CD14-positive monocyte (primary cell): ENCODE data around the gene ADK. TPM values are rescaled to one million over a fixed set of nuclear protein-coding genes. Genes with fewer than 3 reads are reported as not detected.

Experiments
- DNase-seq, 3 donors: peaks; one replicate each; pipeline ENCODE4 v3.0.0-alpha.2; 2011 to 2022
- H2AFZ ChIP-seq: 2 replicates; pipeline ENCODE4 v1.6.0; 2012; ENCODE audit warnings: mild to moderate bottlenecking, low read depth, low read length, inconsistent platforms; ENCODE audit not compliant: insufficient read depth, poor library complexity, severe bottlenecking
- H3K27ac ChIP-seq, 2 donors: 1 replicate in 1 of 2; 2 replicates in 1 of 2; pipeline ENCODE4 v1.5.1; 2012 to 2013; ENCODE audit warnings: low read length in 2 of 2, control low read depth in 1 of 2, inconsistent platforms in 1 of 2, low read depth in 1 of 2, mild to moderate bottlenecking in 1 of 2
- H3K27me3 ChIP-seq, 2 donors: one replicate each; pipeline versions ENCODE4 v1.6.0 to v1.6.1; 2011 to 2013; ENCODE audit warnings: low read length in 2 of 2; ENCODE audit not compliant: control insufficient read depth in 2 of 2, insufficient read depth in 2 of 2
- H3K36me3 ChIP-seq, 2 donors: replicated peaks in 1 of 2; 1 replicate in 1 of 2; 2 replicates in 1 of 2; pipeline versions ENCODE4 v1.5.1 to v1.6.1; 2012 to 2013; ENCODE audit warnings: low read length in 2 of 2, control low read depth in 1 of 2, inconsistent platforms in 1 of 2, mild to moderate bottlenecking in 1 of 2; ENCODE audit not compliant: insufficient read depth in 2 of 2, control insufficient read depth in 1 of 2
- H3K4me1 ChIP-seq, 2 donors: 1 replicate in 1 of 2; 2 replicates in 1 of 2; pipeline versions ENCODE4 v1.5.1 to v1.6.1; 2012 to 2013; ENCODE audit warnings: low read length in 2 of 2, control low read depth in 1 of 2, inconsistent platforms in 1 of 2, mild to moderate bottlenecking in 1 of 2, moderate library complexity in 1 of 2; ENCODE audit not compliant: insufficient read depth in 2 of 2, control insufficient read depth in 1 of 2
- H3K4me2 ChIP-seq: replicated peaks from 2 replicates; pipeline ENCODE3; 2012; ENCODE audit warnings: low read length, moderate library complexity, mild to moderate bottlenecking; ENCODE audit not compliant: poor library complexity, severe bottlenecking; ENCODE audit errors: extremely low read depth
- H3K4me3 ChIP-seq, 3 experiments: fragments of 200-600 bp in 1 of 3; sonication (generic) in 1 of 3; replicated peaks in 1 of 3; 1 replicate in 2 of 3; 2 replicates in 1 of 3; pipeline ENCODE4 v1.5.1; 2011 to 2013; ENCODE audit warnings: low read length in 3 of 3, mild to moderate bottlenecking in 3 of 3, control low read depth in 2 of 3, low read depth in 2 of 3, inconsistent platforms in 1 of 3, moderate library complexity in 1 of 3
- H3K79me2 ChIP-seq: 2 replicates; pipeline ENCODE4 v1.6.0; 2012; ENCODE audit warnings: mild to moderate bottlenecking, control low read depth, inconsistent platforms, low read length, moderate library complexity; ENCODE audit not compliant: insufficient read depth
- H3K9ac ChIP-seq: 2 replicates; pipeline ENCODE4 v1.6.0; 2017; ENCODE audit warnings: low read length, mild to moderate bottlenecking; ENCODE audit not compliant: insufficient read depth, poor library complexity, severe bottlenecking
- H3K9me3 ChIP-seq, 2 donors: replicated peaks in 1 of 2; 1 replicate in 1 of 2; 2 replicates in 1 of 2; pipeline versions ENCODE4 v1.5.1 to v1.6.1; 2012 to 2013; ENCODE audit warnings: low read length in 2 of 2, control low read depth in 1 of 2; ENCODE audit not compliant: control insufficient read depth in 1 of 2, insufficient read depth in 1 of 2
- H4K20me1 ChIP-seq: 2 replicates; pipeline ENCODE4 v1.6.0; 2012; ENCODE audit warnings: mild to moderate bottlenecking, low read length, control low read depth, moderate library complexity; ENCODE audit not compliant: insufficient read depth
- H3K27ac Mint-ChIP-seq, 7 donors: one replicate each; pipeline ENCODE4 v1.8.0; 2020; ENCODE audit warnings: mild to moderate bottlenecking in 7 of 7, mixed read lengths in 7 of 7, moderate library complexity in 6 of 7, inconsistent platforms in 2 of 7
- H3K27me3 Mint-ChIP-seq, 3 donors: one replicate each; pipeline ENCODE4 v1.8.0; 2021 to 2022; ENCODE audit warnings: low read depth in 3 of 3, mild to moderate bottlenecking in 3 of 3, mixed read lengths in 3 of 3, moderate library complexity in 3 of 3, inconsistent platforms in 1 of 3
- H3K36me3 Mint-ChIP-seq, 2 donors: one replicate each; pipeline ENCODE4 v1.8.0; 2020; ENCODE audit warnings: mixed read lengths in 2 of 2, inconsistent platforms in 1 of 2, mild to moderate bottlenecking in 1 of 2
- H3K4me1 Mint-ChIP-seq: one replicate; pipeline ENCODE4 v1.8.0; 2020; ENCODE audit warnings: mild to moderate bottlenecking, mixed read lengths
- H3K4me3 Mint-ChIP-seq, 2 donors: one replicate each; pipeline ENCODE4 v1.8.0; 2020; ENCODE audit warnings: mild to moderate bottlenecking in 2 of 2, mixed read lengths in 2 of 2, moderate library complexity in 1 of 2
- H3K9me3 Mint-ChIP-seq, 7 donors: one replicate each; pipeline ENCODE4 v1.8.0; 2020 to 2022; ENCODE audit warnings: mixed read lengths in 7 of 7, mild to moderate bottlenecking in 6 of 7, moderate library complexity in 6 of 7, inconsistent platforms in 2 of 7
- CTCF ChIP-seq: fragments of 200-600 bp; IDR thresholded peaks from one replicate; pipeline ENCODE4 v1.8.0; 2022; ENCODE audit warnings: antibody characterized with exemption, mild to moderate bottlenecking
- WGBS: methylation state at CpG from one replicate; pipeline ENCODE4 v1.1.5; 2013; ENCODE audit warnings: missing lambda C conversion rate; ENCODE audit not compliant: insufficient coverage; 5-methylcytosine and 5-hydroxymethylcytosine counted together
- intact Hi-C, 2 donors: fragments of 100-400 bp; cut with micrococcal nuclease; formaldehyde crosslinking; loops; one replicate each; pipeline versions ENCODE4 v1.15.0 to v1.15.1; 2023
- polyA plus RNA-seq, 3 donors: library from polyadenylated mRNA; depleted of rRNA in 1 of 3; unstranded in 2 of 3; stranded (reverse) in 1 of 3; fragments of 300-500 nt in 2 of 3; fragments of >200 nt in 1 of 3; fragmentation: Illumina TruSeq in 2 of 3; gene quantifications; 1 replicate in 2 of 3; 2 replicates in 1 of 3; pipeline ENCODE4 v1.2.3, GENCODE V29; 2012 to 2021

The ADK gene
- polyA plus RNA-seq, 3 donors: 6.4 to 38.2 (median 35.7) TPM

GRCh38 chr10:74600170-74600569, 449.1 kb downstream of the ADK start:
- H3K4me2 ChIP-seq: no peak overlapping the region
- H3K9me3 Mint-ChIP-seq: peaks cover 0 to 14% (median 3%) of the 10 kb centered on the region in 7 donors
- no peaks in the 10 kb centered on the region for H3K4me1 Mint-ChIP-seq
- TF ChIP-seq CTCF: no peak
- H4K20me1 ChIP-seq: no peaks in the 10 kb centered on the region
- intact Hi-C loops: no loop called here
- H3K4me1 ChIP-seq: no peaks in the 10 kb centered on the region
- no peak overlapping the region for H3K9ac ChIP-seq
- no peak overlapping the region for H3K27ac ChIP-seq
- H3K36me3 ChIP-seq: peaks cover 0 to 5% of the 10 kb centered on the region in 2 donors
- peaks cover 29 to 32% of the 10 kb centered on the region in 2 donors for H3K36me3 Mint-ChIP-seq
- no CpG with 5 or more reads among the region's 2 CpGs for WGBS
- H3K9me3 ChIP-seq: no peaks in the 10 kb centered on the region
- no peak overlapping the region for H3K4me3 Mint-ChIP-seq
- H2AFZ ChIP-seq: no peak overlapping the region
- H3K79me2 ChIP-seq: no peaks in the 10 kb centered on the region
- H3K4me3 ChIP-seq: no peak overlapping the region
- DNase-seq: no peak
- peaks cover 0 to 3% (median 0%) of the 10 kb centered on the region in 3 donors for H3K27me3 Mint-ChIP-seq
- H3K27me3 ChIP-seq: no peaks in the 10 kb centered on the region
- H3K27ac Mint-ChIP-seq: no peak overlapping the region

- no peak overlapping the region for H3K27ac Mint-ChIP-seq
- intact Hi-C loops: no loop called here
Observed at GRCh38 chr10:74602576-74602975, 451.6 kb downstream of the ADK start.

More at GRCh38 chr10:74602576-74602975, 451.6 kb downstream of the ADK start:
- Histone ChIP-seq H3K9me3 (no peaks in the 10 kb centered on the region), H3K27me3 (no peaks in the 10 kb centered on the region), H3K27ac (no peak overlapping the region), H4K20me1 (no peaks in the 10 kb centered on the region), H2AFZ (no peak overlapping the region), H3K4me3 (no peak overlapping the region), H3K4me1 (no peaks in the 10 kb centered on the region), H3K4me2 (no peak overlapping the region), H3K79me2 (no peaks in the 10 kb centered on the region), H3K9ac (no peak overlapping the region), H3K36me3 (peaks cover 0 to 5% of the 10 kb centered on the region in 2 donors)
- no peak for DNase-seq
- peaks cover 27 to 32% of the 10 kb centered on the region in 2 donors for H3K36me3 Mint-ChIP-seq
- peaks cover 0 to 14% (median 6%) of the 10 kb centered on the region in 7 donors for H3K9me3 Mint-ChIP-seq
- 100% methylated on average over 2 of the region's 2 CpGs for WGBS
- no peaks in the 10 kb centered on the region for H3K4me1 Mint-ChIP-seq
- H3K27me3 Mint-ChIP-seq: peaks cover 0 to 1% (median 0%) of the 10 kb centered on the region in 3 donors
- no peak overlapping the region for H3K4me3 Mint-ChIP-seq
- TF ChIP-seq CTCF: no peak
